NCI-H69 (cell line): ENCODE data around the gene SLC4A2.
A peak's percentile ranks its signal among the peaks of the same experiment; 100 is the strongest.

ENCODE experiments used
- DNase-seq: peaks from one replicate; lab custom pipeline; 2025; lab: John Stamatoyannopoulos, UW

Gene SLC4A2

GRCh38 chr7:151093748-151094147 is 34.4 kb downstream of the SLC4A2 start:
- DNase-seq = no peak

- no peak for DNase-seq
Observed at GRCh38 chr7:151094675-151095074, 35.3 kb downstream of the SLC4A2 start.

DNA sequence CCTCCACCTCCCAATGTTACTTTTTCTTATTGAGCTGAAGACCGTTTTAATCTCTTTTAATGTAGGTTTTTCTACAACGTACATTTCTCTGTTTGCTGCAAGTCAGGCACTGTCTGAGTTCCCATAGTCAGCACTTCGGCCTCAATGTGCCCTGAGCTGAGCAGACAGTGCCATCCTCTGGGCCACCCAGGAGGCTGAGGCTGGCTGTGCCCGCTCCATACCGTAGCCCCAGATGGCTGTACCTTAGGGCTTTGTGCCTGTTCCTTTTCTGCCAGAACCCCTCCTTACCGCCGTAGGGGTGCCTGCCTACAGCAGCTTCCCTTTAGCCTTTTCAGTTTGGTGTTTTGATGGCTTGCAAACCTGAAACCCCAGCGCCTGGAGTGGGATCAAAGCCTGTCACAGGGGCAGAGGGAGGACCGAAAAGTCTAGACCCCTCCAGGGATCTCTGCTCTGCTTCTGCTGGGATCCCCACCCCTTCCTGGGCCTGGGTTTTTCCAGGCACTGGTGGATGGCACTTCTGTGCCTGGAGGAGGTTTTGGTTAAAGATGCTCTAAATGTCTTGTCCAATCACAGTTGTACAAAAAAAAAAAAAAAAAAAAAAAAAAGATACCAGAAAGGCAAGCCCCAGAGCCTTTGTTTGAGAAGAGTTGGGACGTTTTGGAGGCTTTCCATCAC is 35.9 kb downstream of the SLC4A2 start:
- DNase-seq = no peak

- no peak for DNase-seq
Observed at GRCh38 chr7:151095828-151096475, 36.6 kb downstream of the SLC4A2 start.

- no peak for DNase-seq
Observed at GRCh38 chr7:151099486-151100211, 40.3 kb downstream of the SLC4A2 start.

DNA sequence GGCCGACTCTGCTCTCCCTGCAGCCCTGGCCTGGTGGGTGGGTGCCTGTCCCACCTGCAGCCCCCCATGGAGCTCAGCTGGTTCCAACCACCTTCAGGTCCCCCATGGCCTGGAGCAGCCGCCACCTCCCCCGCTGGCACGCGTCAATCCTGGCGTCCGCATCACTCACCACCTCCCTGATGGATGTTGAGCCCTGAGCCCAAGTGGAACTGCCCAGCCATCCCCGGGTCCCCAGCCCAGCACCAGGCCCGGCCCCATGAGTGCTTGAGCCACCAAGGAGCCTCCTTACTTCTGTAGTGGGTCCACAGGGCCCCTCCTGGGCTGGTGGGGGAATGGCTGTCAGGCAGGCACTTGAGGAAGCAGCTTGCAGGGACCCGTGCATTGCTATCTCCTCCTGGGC is 41.5 kb downstream of the SLC4A2 start:
- no peak for DNase-seq

- DNase-seq = no peak
Observed at GRCh38 chr7:151101621-151102396, 42.4 kb downstream of the SLC4A2 start.

- no peak for DNase-seq
Observed at GRCh38 chr7:151102991-151103390, 43.6 kb downstream of the SLC4A2 start.

DNA sequence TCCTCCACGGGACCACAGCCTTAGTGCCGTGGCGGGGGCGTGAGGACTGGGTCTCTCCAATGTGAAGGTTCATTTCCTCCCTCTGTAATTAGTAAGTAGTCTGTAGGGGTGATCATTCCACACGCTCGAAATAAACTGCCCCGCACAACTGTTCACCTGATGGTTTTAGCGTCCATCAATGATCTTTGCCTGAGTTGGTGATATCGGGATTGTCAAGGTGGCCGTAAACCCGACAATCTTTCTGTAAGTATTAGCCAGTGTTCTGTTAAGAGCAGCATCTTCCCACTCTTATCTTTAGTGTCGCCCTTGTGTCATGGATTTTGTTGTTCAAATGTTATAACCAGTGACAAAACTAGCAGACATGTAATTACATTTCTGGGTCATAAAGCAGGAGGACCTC is 44.6 kb downstream of the SLC4A2 start:
- no peak for DNase-seq

GRCh38 chr7:151104411-151105235 is 45.2 kb downstream of the SLC4A2 start:
- no peak for DNase-seq

DNA sequence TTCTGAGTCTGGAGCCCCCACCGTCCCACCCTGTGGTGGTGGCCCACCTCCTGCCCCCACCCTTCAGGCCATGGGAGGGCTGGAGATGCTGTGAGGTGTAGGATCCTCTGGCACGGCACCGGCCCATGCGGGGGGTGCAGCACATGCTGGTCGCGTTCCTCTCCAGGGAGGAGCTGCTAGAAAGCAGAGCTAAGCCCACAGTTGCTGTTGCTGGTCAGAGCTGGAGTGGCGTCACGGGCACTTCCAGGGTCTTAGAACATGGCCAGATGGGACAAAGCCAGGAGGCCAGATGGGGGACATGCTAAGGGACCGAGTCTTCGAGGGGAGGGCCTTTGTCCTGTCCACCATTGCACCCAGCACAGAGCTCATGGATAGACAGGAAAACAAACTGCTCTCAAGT is 48.5 kb downstream of the SLC4A2 start:
- no peak for DNase-seq

- DNase-seq = no peak
Observed at GRCh38 chr7:151109094-151110048, 50.0 kb downstream of the SLC4A2 start.

- no peak for DNase-seq
Observed at GRCh38 chr7:151110236-151110940, 51.0 kb downstream of the SLC4A2 start.

GRCh38 chr7:151110941-151111645 is 51.7 kb downstream of the SLC4A2 start:
- DNase-seq = peak; percentile 75

DNA sequence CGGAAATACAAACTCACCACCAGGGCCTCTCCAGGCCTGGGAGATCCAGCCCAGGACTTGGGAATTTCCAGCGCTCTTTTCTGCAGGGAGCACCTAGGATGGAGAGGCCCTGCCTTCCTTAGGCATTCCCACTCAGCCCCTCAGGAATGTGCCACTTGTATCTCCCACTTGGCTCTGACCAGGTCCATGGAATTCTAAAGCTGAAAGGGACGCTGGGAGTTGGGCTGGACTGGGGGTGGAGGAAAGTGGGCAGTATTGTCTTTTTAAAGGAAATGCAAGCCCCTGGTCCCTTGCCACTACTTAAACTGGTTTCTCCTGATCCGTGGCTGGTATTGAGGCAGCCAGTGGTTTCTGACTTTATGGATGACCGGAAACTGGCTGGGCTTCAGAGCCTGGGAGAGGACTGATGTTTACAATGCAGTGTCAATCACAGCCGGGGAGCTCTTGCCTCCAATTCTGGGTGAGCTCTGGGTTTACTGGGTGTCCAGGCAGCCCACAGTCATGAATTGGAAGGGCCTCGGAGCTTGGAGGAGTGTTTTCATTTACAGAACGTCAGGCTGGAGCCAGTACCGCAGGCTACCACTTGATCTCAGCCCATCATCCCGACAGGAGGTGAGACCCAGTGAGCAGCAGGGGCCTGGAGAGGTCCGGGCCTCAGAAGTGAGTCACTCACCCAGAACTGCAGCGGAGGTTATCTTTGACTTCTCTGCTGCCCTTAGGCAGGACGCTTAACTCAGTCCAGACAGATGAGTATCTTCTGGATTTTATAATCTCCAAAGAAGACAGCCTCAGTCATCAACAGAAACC is 54.2 kb downstream of the SLC4A2 start:
- DNase-seq = no peak

DNA sequence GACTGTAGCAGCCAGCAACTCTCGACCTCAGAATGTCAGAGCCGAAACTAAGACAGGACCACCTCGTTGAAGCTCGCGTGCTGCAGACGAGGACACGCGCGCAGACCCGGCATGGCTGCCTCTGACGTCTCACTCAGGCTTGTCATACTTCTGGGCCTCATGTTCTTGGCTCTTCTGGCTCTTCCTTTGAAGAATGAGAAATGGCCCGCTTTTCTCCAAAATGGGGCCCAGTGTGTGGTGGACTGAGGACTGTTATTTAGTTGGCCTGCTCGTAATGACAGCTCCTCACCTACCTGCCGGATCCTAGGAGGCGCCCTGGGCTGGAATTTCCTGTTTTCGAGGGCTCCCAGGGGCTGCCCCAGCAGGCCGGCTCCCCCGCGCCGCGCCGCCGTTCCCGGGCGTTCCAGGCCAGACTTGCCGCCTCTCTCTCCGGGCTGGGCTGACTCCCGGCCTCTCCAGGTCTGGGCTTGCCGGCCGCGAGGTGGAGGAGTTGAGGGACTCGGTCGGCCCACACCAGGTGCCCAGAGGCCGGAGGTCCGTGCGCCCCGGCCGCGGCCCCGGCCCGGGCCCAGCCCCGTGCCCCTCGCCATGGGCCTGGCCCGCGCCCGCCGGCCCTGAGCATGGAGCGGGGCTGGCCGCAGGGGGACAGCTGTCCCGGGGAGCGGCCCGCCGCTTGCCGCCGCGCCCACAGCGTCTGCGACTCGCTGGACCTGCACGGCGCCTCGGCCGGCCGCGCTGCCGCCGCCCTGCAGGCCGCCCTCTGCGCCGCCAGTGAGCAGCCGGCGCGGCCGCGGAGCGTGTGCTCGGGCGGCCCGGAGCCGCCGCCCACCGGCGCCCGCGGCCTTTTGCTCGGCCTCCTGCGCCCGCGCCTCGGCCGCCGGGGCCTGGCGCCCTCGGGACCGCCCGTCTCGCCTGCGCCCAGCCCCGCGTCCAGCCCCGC is 55.0 kb downstream of the SLC4A2 start:
- no peak for DNase-seq
